IMR-90 (cell line): Measurements from ENCODE around the gene TALDO1. TPM values are rescaled to one million over a fixed set of nuclear protein-coding genes. Genes with fewer than 3 reads are reported as not detected.

Experiments used
- ATAC-seq: fragments of 200-7000 bp; cut with Tn5 transposase; 2 replicates; pipeline ENCODE4 v1.9.1; 2020; ENCODE audit warnings: low read depth, mild to moderate bottlenecking, moderate library complexity
- BruUV-seq: library from RNA; stranded (reverse); fragments of 400-500 nt; replicated peaks from 2 replicates; lab custom pipeline; 2021; lab: Mats Ljungman, UMichigan
- CTCF ChIA-PET: fragments of 300-600 bp; formaldehyde crosslinking; extraction: SDS; loops from one replicate; lab custom pipeline; 2021; ENCODE audit warnings: antibody characterized with exemption; lab: Yijun Ruan, JAX
- POLR2A ChIA-PET: fragments of 300-600 bp; sonication (Branson Sonifier 250); formaldehyde crosslinking; loops from one replicate; lab custom pipeline; 2022; ENCODE audit warnings: antibody characterized with exemption; ENCODE audit not compliant: unreplicated experiment; lab: Charles Lee
- DNase-seq: peaks from one replicate; pipeline ENCODE4 v3.0.0; 2013
- H2AFZ ChIP-seq: replicated peaks from 2 replicates; pipeline ENCODE3; 2013; ENCODE audit warnings: low read length, mild to moderate bottlenecking; ENCODE audit not compliant: poor library complexity
- H2AK5ac ChIP-seq: 2 replicates; pipeline ENCODE4 v1.6.1; 2013; ENCODE audit warnings: low read depth, low read length, inconsistent platforms
- H2AK9ac ChIP-seq: replicated peaks from 2 replicates; pipeline ENCODE3; 2013; ENCODE audit warnings: mild to moderate bottlenecking, low read depth, low read length, moderate library complexity; ENCODE audit not compliant: poor library complexity
- H2BK120ac ChIP-seq: 2 replicates; pipeline ENCODE4 v1.6.1; 2013; ENCODE audit warnings: low read depth, low read length, inconsistent platforms
- H2BK15ac ChIP-seq: 3 replicates; pipeline ENCODE4 v1.6.1; 2013; ENCODE audit warnings: low read depth, low read length, inconsistent platforms
- H2BK20ac ChIP-seq: 2 replicates; pipeline ENCODE4 v1.6.1; 2013; ENCODE audit warnings: low read depth, mild to moderate bottlenecking, inconsistent platforms, low read length, moderate library complexity
- H2BK5ac ChIP-seq: 2 replicates; pipeline ENCODE4 v1.6.1; 2013; ENCODE audit warnings: mild to moderate bottlenecking, low read depth, low read length, inconsistent platforms; ENCODE audit not compliant: poor library complexity, severe bottlenecking
- H3K14ac ChIP-seq: replicated peaks from 2 replicates; pipeline ENCODE4 v1.6.1; 2013; ENCODE audit warnings: low read depth, low read length, inconsistent platforms
- H3K18ac ChIP-seq: 2 replicates; pipeline ENCODE4 v1.6.1; 2013; ENCODE audit warnings: low read depth, low read length, control low read depth
- H3K23ac ChIP-seq: 2 replicates; pipeline ENCODE4 v1.6.1; 2013; ENCODE audit warnings: low read depth, low read length, inconsistent platforms
- H3K27ac ChIP-seq: 2 replicates; pipeline ENCODE4 v1.5.1; 2013; ENCODE audit warnings: mild to moderate bottlenecking, control low read depth, low read length; ENCODE audit not compliant: insufficient read depth
- H3K27me3 ChIP-seq: 2 replicates; pipeline ENCODE4 v1.6.1; 2013; ENCODE audit warnings: low read length; ENCODE audit not compliant: control insufficient read depth, insufficient read depth
- H3K36me3 ChIP-seq: 2 replicates; pipeline ENCODE4 v1.6.1; 2013; ENCODE audit warnings: low read length, mixed read lengths; ENCODE audit not compliant: control insufficient read depth, insufficient read depth
- H3K4ac ChIP-seq: 2 replicates; pipeline ENCODE4 v1.6.1; 2013; ENCODE audit warnings: low read depth, low read length, inconsistent platforms
- H3K4me1 ChIP-seq: 2 replicates; pipeline ENCODE4 v1.6.1; 2013; ENCODE audit warnings: low read length, mixed read lengths; ENCODE audit not compliant: control insufficient read depth, insufficient read depth
- H3K4me2 ChIP-seq: 2 replicates; pipeline ENCODE4 v1.6.1; 2013; ENCODE audit warnings: low read depth, mild to moderate bottlenecking, control low read depth, low read length, moderate library complexity
- H3K4me3 ChIP-seq: 2 replicates; pipeline ENCODE4 v1.5.1; 2013; ENCODE audit warnings: low read depth, mild to moderate bottlenecking, control low read depth, low read length, moderate library complexity; ENCODE audit not compliant: insufficient read depth
- H3K56ac ChIP-seq: 2 replicates; pipeline ENCODE4 v1.6.1; 2013; ENCODE audit warnings: low read length, inconsistent platforms; ENCODE audit not compliant: insufficient read depth; ENCODE audit errors: extremely low read depth
- H3K79me1 ChIP-seq, 2 experiments: 2 replicates each; pipeline ENCODE4 v1.6.1; 2013; ENCODE audit warnings: low read length in 2 of 2, inconsistent platforms in 1 of 2, low read depth in 1 of 2
- H3K9ac ChIP-seq: 2 replicates; pipeline ENCODE4 v1.6.1; 2013; ENCODE audit warnings: low read depth, low read length, control low read depth
- H3K9me1 ChIP-seq: 2 replicates; pipeline ENCODE4 v1.6.1; 2013; ENCODE audit warnings: low read length, inconsistent platforms; ENCODE audit not compliant: insufficient read depth
- H3K9me3 ChIP-seq: 2 replicates; pipeline ENCODE4 v1.6.1; 2013; ENCODE audit warnings: low read length; ENCODE audit not compliant: control insufficient read depth, insufficient read depth
- H4K20me1 ChIP-seq: 2 replicates; pipeline ENCODE4 v1.6.1; 2013; ENCODE audit warnings: low read length, inconsistent platforms; ENCODE audit not compliant: insufficient read depth
- H4K5ac ChIP-seq: 2 replicates; pipeline ENCODE4 v1.6.1; 2013; ENCODE audit warnings: mild to moderate bottlenecking, low read depth, low read length, control low read depth
- H4K8ac ChIP-seq, 2 experiments: 2 replicates each; pipeline ENCODE4 v1.6.1; 2013; ENCODE audit warnings: low read depth in 2 of 2, low read length in 2 of 2, control low read depth in 1 of 2, inconsistent platforms in 1 of 2
- H4K91ac ChIP-seq: 2 replicates; pipeline ENCODE4 v1.6.1; 2013; ENCODE audit warnings: low read depth, low read length, inconsistent platforms; ENCODE audit not compliant: insufficient read depth
- BHLHE40 ChIP-seq: fragments of 150-350 bp; IDR thresholded peaks from 2 replicates; pipeline ENCODE4 v1.6.1; 2016; ENCODE audit warnings: mild to moderate bottlenecking, low read depth, low read length
- POLR2A ChIP-seq: IDR thresholded peaks from 2 replicates; pipeline ENCODE4 v1.6.1; 2012; ENCODE audit warnings: mild to moderate bottlenecking, low read depth, low read length
- USF2 ChIP-seq: fragments of 150-350 bp; IDR thresholded peaks from 2 replicates; pipeline ENCODE4 v1.6.1; 2017; ENCODE audit warnings: mild to moderate bottlenecking, antibody characterized with exemption, low read length, low read depth
- WGBS, 2 experiments: methylation state at CpG; one replicate each; pipeline versions ENCODE4 v1.1.5 to v1.1.7; 2013; ENCODE audit warnings: missing lambda C conversion rate in 2 of 2; ENCODE audit not compliant: insufficient read length in 1 of 2; ENCODE audit errors: extremely low coverage in 2 of 2; 5-methylcytosine and 5-hydroxymethylcytosine counted together
- dilution Hi-C: fragments of 300-500 bp; cut with HindIII; formaldehyde crosslinking; loops from one replicate; pipeline ENCODE4 v1.14.3; 2018; ENCODE audit warnings: low sequenced_read_pairs; ENCODE audit not compliant: unreplicated experiment
- in situ Hi-C: fragments of 300-500 bp; cut with MboI; formaldehyde crosslinking; loops from 3 replicates; pipeline ENCODE4 v1.14.3; 2019; ENCODE audit warnings: low sequenced_read_pairs, inconsistent platforms, mixed read lengths
- intact Hi-C: fragments of 100-400 bp; cut with micrococcal nuclease; formaldehyde crosslinking; loops from 2 replicates; pipeline ENCODE4 v1.10.0; 2022
- polyA plus RNA-seq, 3 experiments: library from polyadenylated mRNA; depleted of rRNA; stranded (reverse); fragments of >200 nt; gene quantifications; 2 replicates each; pipeline ENCODE4 v1.2.3, GENCODE V29; 2012; ENCODE audit warnings: low replicate concordance in 1 of 3
- total RNA-seq: library from RNA; depleted of rRNA; stranded (reverse); fragments of >200 nt; gene quantifications from 2 replicates; pipeline ENCODE4 v1.2.3, GENCODE V29; 2012

Gene TALDO1
- total and polyA plus RNA-seq, 2 of the 4 experiments (the other 2 are of a cell fraction), result 147 to 210 TPM

GRCh38 chr11:794766-795633 is 47.7 kb downstream of the TALDO1 start:
- Histone ChIP-seq H2BK20ac (no peak overlapping the region), H3K4me3 (peak overlapping the region; percentile 88), H3K9me1 (peaks cover 6% of the 10 kb centered on the region; the same call in 1 of the 2 replicates), H3K56ac (no peak overlapping the region), H4K5ac (no peak overlapping the region), H2AFZ (peak overlapping the region; percentile 40), H4K91ac (no peak overlapping the region), H3K27ac (peak overlapping the region; percentile 96), H4K20me1 (peaks cover 18% of the 10 kb centered on the region), H3K23ac (no peak overlapping the region), H2AK5ac (peak overlapping the region; percentile 76; the same call in 1 of the 2 replicates), H2BK5ac (peak overlapping the region; percentile 44), H3K36me3 (peaks cover 30% of the 10 kb centered on the region; the same call in 1 of the 2 replicates), H3K9me3 (no peaks in the 10 kb centered on the region), H3K4me1 (peaks cover 13% of the 10 kb centered on the region), H4K8ac (no peak overlapping the region; a peak in 1 of 4 replicates), H3K4ac (peak overlapping the region; percentile 72), H3K4me2 (peak overlapping the region; percentile 97), H3K79me1 (peaks cover 0 to 25% of the 10 kb centered on the region in 2 experiments; a peak in 3 of 4 replicates), H2BK15ac (no peak overlapping the region; the same call in 2 of the 3 replicates), H3K14ac (no peak overlapping the region), H2AK9ac (peak overlapping the region; percentile 95), H3K9ac (peak overlapping the region; percentile 42; the same call in 1 of the 2 replicates), H3K27me3 (no peaks in the 10 kb centered on the region), H2BK120ac (no peak overlapping the region), H3K18ac (no peak overlapping the region; the same call in 1 of the 2 replicates)
- TF ChIP-seq POLR2A, result no peak
- peak; percentile 27; the same call in 1 of the 2 replicates for TF ChIP-seq USF2
- peak; percentile 92 for TF ChIP-seq BHLHE40
- intact Hi-C loops, result no loop called here
- POLR2A ChIA-PET, result no interaction called here
- CTCF ChIA-PET, result interaction anchor here (0.7 to 2.7 kb wide), 2 partner anchors 9 to 11 kb away, joined by 3 to 10 read pairs; no protein-coding TSS in a partner anchor
- no peak for DNase-seq
- ATAC-seq, result no peak
- dilution Hi-C loops, result no loop called here
- BruUV-seq, result no TSS peak
- 68% methylated on average over 12 of the region's 38 CpGs; no CpG with 5 or more reads in 1 of the 2 experiments for WGBS, 2 experiments
- in situ Hi-C loops, result no loop called here
